ENCODE measurements around the gene QPRT. TPM values are rescaled to one million over a fixed set of nuclear protein-coding genes. Genes with fewer than 3 reads are reported as not detected.
"Not testable (repeated sequence)": the region's sequence is repeated elsewhere in the genome, so short reads cannot be mapped to it uniquely, and the experiment has no call there.

QPRT gene
- polyA plus RNA-seq, 3 donors, result 171 to 206 (median 173) TPM

DNA sequence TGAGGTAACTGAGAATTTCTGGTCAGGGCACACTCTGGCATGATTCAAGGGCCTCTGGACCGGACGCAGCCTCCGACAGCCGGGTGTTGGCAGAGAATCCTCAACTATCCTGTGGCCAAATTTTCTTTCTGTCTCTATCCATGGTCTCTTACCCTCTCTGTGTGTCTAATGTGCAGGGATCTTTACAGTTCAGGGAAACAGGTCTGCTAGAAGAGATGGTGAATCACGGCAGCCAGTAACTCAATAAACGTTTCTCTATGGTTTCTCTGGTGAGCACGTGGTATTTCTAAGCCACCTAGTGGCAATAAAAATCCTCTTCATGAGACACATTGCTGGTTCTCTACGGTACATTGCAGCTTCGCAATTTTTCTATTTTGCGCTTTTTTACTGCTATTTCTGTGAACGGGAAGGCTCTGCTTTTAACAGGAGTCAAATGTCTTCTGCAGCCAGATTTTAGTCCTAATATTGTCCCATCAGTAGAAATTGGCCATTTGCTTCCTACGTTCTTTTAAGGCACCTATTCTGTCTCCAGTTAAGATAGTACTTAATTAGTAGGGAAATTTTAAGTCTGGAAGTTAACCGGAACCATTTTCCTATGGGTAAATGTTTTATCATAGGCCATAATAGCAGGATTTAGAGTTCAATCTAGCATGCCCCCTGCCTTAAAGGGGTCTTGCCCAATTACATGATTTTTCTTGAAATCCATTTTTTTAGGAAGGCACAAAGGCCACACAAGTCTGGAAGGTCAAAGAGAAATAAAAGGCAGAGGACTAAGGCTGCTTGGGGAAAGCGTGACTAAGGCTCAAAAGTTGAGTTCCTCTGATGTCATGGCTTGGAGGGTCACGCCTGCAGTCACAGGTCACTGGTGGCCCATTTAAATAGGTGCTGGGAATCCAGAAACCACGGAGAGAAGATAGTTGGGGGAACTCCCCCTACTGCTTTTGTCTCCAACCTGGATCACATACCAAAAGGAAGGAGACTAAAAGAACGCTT, 31.5 kb downstream of the QPRT start:
- DNase-seq, result peak; percentile 64

DNA sequence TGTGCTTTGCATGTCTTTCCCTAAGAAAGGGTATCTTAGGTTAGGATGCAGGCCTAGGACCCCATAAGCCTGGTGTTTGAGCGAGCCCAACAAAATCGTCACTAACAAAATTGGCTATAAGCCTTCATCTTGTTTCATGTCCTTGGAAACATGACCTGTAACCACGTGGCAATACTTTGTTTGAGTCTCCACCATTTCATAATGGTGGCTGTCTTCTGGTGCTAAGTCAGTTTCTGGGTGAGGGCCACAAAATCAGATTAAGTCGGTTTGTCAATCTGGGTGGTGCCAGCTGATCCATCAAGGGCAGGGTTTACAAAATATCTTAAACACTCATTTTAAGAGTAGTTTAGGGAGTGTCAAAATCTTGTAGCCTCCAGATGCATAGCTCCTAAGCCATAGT, 33.8 kb downstream of the QPRT start:
- no peak for DNase-seq

DNA sequence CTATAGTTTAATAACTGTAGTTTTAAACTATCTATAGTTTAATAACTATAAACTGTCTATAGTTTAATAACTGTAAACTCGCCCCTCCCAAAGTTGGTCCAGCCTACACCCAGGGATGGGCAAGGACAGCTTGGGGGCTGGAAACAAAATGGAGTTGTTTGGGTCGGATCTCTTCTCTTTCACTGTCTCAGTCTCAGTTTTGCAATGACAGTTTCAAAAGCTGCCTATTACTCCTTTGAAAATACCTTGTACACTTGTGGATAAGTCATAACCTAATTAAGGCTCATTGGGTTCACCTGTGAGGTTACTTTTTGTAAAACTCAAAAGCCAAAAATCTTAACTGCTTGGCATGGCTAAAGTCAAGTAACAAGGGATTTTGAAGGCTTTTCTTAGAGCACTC, 35.4 kb downstream of the QPRT start:
- no peak for DNase-seq

DNA sequence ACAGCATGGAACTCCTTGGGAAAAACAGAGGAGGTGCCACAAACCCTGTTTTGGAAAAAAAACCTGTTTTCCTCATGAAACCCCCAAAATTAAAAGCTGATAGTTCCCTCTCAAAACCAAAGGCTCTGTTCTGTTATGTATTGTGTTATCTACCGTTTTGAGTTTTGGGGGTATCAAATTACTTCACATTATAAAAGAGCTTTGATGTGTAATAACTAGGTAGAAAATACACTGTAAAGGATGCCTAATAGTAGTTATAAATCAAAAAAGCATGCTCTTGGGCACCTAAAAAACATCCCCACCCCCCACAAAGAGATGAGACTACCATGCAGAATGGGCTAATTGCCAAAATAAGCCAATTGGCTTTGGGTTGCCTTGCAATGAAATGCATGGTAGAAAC, 36.0 kb downstream of the QPRT start:
- no peak for DNase-seq

GRCh38 chr16:29717113-29717512, 38.1 kb downstream of the QPRT start:
- DNase-seq, result no peak

DNA sequence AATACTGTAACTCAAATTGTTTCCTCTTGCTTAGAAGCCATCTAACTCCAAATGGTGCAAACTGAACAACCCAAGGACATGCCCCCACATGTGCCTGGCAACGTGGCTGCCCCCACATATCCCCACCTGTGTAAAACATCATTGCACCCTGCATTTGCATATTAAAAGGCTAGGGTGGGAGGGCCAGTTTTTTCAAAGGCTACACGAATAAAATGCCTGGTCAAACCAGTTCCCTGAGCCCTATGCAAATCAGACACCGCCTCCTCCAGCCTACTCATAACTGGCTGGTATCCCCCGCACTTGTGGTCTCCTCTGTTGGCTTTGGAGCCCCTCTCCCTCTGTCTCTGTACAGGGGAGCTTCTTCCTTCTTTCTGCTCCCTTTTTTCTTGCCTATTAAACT, 40.1 kb downstream of the QPRT start:
- DNase-seq, result no peak

DNA sequence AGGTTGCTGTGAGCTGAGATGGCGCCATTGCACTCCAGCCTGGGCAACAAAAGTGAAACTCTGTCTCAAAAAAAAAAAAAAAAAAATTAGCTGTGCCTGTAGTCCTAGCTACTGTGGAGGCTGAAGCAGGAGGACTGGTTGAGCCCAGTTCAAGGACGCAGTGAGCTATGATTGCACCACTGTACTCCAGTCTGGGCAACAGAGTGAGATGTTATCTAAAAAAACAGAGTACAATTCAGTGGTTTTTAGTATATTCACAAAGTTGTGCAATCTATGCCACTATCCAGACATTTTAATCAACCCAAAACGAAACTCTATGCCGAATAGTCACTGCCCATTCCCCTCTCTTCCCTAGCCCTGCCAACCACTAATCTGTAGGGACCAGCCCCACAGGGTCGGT, 41.7 kb downstream of the QPRT start:
- DNase-seq, result no peak

DNA sequence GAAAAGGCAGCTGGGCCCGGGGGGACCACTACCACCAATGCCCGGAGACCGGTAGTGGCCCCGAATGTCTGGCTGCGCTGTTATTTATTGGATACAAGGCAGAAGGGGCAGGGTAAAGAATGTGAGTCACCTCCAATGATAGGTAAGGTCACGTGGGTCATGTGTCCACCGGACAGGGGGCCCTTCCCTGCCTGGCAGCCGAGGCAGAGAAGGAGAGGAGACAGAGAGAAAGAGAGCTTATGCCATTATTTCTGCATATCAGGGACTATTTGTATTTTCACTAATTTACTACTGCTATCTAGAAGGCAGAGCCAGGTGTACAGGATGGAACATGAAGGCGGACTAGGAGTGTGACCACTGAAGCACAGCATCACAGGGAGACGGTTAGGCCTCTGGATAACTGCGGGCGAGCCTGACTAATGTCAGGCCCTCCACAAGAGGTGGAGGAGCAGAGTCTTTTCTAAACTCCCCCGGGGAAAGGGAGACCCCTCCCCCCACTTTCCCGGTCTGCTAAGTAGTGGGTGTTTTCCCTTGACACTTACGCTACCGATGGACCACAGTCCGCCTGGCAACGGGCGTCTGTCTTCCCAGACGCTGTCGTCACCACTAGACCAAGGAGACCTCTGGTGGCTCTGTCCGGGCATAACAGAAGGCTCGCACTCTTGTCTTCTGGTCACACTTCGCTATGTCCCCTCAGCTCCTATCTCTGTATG, 42.3 kb downstream of the QPRT start:
- peak; percentile 57 for DNase-seq

- no peak for DNase-seq
Observed at GRCh38 chr16:29726845-29727377, 47.9 kb downstream of the QPRT start.

DNA sequence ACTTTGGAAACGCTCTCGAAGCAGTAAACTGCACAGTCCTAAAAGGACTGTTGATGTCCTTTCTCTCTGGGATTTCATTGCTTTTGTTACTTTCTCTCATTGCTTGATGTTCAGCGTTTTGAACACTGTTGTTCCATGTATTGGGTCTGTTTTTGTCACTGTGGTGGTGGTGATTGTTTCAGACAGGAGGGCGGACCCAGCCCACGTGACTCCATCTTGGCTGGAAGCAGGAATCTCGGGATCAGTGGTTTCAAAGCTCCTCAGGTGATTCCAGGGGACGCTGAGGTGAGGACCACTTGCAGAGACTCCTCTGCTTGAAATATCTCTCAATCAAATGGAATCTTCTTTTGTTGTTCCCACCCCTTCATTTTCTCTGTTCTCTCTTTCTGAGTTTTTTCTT, 48.5 kb downstream of the QPRT start:
- DNase-seq, result no peak

DNA sequence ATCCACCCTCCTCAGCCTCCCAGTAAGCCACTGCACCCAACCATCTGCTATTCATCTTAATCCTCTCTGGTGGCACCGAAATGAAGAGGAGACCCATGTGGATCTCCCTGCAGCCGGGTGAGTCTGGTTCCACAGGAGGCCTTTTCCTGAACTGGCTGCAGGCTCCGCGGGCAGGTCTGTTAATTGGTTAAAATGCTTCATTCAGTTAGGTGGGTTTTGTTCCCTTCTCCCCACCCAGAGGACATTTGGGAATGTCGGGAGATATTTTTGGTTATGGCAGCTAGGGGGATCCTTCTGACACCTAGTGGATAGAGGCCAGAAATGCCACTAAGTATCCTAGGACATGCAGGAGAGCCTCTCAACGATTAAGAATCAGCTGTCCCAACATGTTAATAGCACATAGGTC, 50.1 kb downstream of the QPRT start:
- DNase-seq, result peak; percentile 22

DNA sequence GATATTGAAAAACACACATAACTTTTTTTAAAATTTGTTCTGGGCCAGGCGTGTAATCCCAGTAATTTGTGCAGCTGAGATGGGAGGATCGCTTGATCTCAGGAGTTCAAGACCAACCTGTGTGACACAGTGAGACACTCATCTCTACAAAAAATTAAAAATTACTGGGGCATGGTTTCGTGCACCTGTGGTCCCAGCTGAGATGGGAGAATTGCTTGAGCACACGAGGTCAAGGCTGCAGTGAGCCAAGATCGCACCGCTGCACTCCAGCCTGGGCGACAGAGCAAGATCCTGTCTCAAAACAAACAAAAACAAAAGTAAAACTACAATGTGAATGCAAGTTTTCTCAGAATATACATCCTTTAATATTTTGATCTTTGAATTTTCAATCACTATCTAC, 51.7 kb downstream of the QPRT start:
- DNase-seq, result no peak

DNA sequence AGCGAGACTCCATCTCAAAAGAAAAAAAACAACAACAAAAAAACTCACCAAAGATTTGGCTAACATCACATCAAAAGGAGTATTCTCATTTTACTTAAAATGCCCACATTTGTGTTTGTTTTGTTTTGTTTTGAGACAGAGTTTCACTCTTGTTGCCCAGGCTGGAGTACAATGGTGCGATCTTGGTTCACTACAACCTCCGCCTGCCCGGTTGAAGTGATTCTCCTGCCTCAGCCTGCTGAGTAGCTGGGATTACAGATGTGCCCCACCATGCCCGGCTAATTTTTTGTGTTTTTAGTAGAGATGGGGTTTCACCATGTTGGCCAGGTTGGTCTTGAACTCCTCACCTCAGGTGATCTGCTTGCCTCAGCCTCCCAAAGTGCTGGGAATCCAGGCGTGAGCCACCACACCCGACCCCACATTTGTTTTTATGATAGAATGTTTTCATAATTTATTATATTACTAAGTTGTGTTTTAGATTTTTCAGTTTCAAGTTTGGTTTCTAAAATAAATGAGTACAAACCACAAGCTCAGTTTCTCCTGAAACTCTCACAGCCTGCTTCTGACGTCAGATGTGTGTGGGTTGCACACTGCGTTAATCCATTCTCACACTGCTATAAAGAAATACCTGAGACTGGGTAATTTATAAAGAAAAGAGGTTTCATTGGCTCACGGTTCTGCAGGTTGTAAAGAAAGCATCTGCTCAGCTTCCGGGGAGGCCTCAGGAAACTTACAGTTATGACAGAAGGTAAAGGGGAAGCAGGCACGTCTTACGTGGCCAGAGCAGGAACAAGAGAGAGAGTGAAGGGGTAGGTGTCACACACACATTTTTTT, 53.0 kb downstream of the QPRT start:
- not testable (repeated sequence) for DNase-seq

DNA sequence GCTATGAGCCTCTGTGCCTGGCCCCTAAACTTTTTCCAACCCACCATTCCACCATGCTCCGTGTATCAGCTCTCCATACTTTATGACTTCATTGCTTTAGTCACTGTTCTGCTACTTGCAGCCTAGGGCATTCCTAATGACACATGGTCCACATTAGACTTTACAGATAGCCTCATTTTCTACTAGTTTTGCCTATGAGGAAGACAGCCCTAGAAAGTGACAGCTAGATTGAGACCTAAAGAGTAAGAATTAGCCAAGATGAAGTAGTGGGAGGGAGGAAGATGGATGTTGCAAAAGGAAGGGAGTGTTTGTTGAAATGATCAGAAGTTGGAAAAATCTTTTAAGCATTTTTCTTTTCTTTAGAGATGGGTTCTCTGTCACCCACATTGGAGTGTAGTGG, 55.8 kb downstream of the QPRT start:
- DNase-seq, result no peak

GRCh38 chr16:29736112-29736511, 57.1 kb downstream of the QPRT start:
- no peak for DNase-seq

DNA sequence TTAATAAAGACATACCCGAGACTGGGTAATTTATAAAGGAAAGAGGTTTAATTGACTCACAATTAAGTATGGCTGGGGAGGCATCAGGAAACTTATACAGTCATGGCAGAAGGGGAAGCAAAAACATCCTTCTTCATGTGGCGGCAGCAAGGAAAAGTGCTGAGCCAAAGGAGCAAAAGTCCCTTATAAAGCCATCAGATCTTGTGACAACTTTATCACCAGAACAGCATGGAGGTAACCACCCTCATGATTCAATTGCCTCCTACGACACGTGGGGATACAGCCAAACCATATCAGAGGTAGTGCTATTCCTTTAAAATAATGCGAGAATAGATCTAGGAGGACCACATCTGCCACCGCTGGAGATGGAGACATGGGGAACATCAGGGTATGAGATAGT, 57.8 kb downstream of the QPRT start:
- no peak for DNase-seq

DNA sequence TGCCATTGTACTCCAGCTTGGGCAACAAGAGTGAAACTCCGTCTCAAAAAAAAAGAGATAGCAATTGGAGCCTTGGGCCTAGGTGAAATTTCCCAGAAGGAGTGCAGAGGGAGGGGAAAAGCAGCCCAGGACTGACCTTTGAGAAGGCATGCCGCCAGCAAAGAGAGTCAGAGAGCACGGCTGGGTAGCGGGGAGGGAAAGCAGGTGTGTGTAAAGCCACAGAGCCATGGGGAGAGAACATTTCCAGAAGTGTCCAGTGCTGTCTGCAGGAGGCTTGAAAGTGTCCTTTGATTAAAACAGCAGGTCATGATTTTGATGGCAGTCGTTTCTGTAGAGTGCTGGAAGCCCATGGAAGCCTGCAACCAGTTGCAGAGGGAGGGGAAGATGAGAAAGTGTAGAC, 58.7 kb downstream of the QPRT start:
- no peak for DNase-seq

- DNase-seq, result no peak
Observed at GRCh38 chr16:29738514-29738913, 59.5 kb downstream of the QPRT start.

DNA sequence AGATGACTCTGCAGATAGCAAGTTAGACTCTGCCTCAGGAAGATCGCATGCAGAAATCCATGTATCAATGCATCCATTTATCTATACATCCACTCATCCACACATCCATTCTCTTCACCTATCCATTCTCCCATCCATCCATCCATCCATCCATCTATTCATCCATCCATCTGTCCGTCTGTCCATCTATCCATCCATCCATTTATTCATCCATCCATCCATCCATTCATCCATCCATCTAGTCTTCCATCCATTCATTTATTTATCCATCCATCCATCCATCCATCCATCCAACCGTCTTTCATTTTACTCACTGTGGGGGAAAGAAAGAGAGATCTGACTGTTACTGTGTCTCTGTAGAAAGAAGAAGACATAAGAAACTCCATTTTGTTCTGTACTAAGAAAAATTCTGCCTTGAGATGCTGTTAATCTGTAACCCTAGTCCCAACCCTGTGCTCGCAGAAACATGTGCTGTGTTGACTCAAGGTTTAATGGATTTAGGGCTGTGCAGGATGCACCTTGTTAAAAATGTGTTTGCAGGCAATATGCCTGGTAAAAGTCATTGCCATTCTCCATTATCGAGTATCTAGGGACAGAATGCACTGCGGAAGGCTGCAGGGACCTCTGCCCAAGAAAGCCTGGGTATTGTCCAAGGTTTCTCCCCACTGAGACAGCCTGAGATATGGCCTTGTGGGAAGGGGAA, 61.1 kb downstream of the QPRT start:
- not testable (repeated sequence) for DNase-seq

- DNase-seq, result not testable (repeated sequence)
Observed at GRCh38 chr16:29740630-29741015, 61.6 kb downstream of the QPRT start.

GRCh38 chr16:29742683-29743275, 63.8 kb downstream of the QPRT start:
- DNase-seq, result no peak
